ENCODE results near the gene AQP3. TPM values are rescaled to one million over a fixed set of nuclear protein-coding genes. Genes with fewer than 3 reads are reported as not detected.

Gene AQP3
- polyA plus RNA-seq, 2 of the 4 experiments (the other 2 are of a cell fraction), result 6.2 to 18.8 TPM

- Histone ChIP-seq H3K4me3 (peak overlapping the region; percentile 88), H3K4me1 (peaks cover 14% of the 10 kb centered on the region), H3K9me3 (no peaks in the 10 kb centered on the region), H3K27ac (peak overlapping the region; percentile 75 to 88; a peak in 5 of 6 replicates), H3K4me2 (peak overlapping the region; percentile 89)
- DNase-seq (ENCODE audit: low read depth in 1 of 2, low spot score in 1 of 2) (no peak), ATAC-seq (no peak), FAIRE-seq (no peak)
- ChIA-PET POLR2A (interaction anchor here (0.6 to 1.7 kb wide), 2 partner anchors 69 to 344 kb away, joined by 3 to 5 read pairs; no protein-coding TSS in a partner anchor), CTCF (interaction anchor here (0.6 to 40.3 kb wide), 11 partner anchors 8 to 238 kb away, joined by 3 to 834 read pairs (median 12); partner anchors contain the start of genes ANKRD18B, AQP3 and AQP7)
- 82% methylated on average over 16 of the region's 16 CpGs for WGBS (ENCODE audit: missing lambda C conversion rate)
- no peak for TF ChIP-seq CBX2 (IDR thresholded peaks at IDR 0.05; ENCODE audit: borderline replicate concordance, low read depth)
- TF ChIP-seq EHMT2 (IDR thresholded peaks at IDR 0.05; ENCODE audit: low read depth), result no peak
- TF ChIP-seq HES2 (IDR thresholded peaks at IDR 0.05), result no peak
- no peak for TF ChIP-seq FOSL2 (IDR thresholded peaks at IDR 0.05)
- no peak for TF ChIP-seq FOSL2 (CRISPR knock-in tag; IDR thresholded peaks at IDR 0.05)
- TF ChIP-seq SMC3 (IDR thresholded peaks at IDR 0.05), result no peak
- TF ChIP-seq BCL3 (IDR thresholded peaks at IDR 0.05), result no peak
- TF ChIP-seq NFE2L2 (conservative IDR thresholded peaks at IDR 0.05; ENCODE audit: low read length), result no peak
- no peak for TF ChIP-seq TFCP2L1 (CRISPR knock-in tag; IDR thresholded peaks at IDR 0.05)
- no peak for TF ChIP-seq SREBF2 (IDR thresholded peaks at IDR 0.05)
- no peak for TF ChIP-seq MYC (IDR thresholded peaks at IDR 0.05; ENCODE audit: borderline replicate concordance, low read length)
- TF ChIP-seq NR3C1 (IDR thresholded peaks at IDR 0.05), result no peak
- TF ChIP-seq CBX8 (IDR thresholded peaks at IDR 0.05), result no peak
- no peak for TF ChIP-seq HOXA7 (CRISPR knock-in tag; IDR thresholded peaks at IDR 0.05)
- no peak for TF ChIP-seq JUN (IDR thresholded peaks at IDR 0.05)
- no peak for TF ChIP-seq MAZ (IDR thresholded peaks at IDR 0.05; ENCODE audit: borderline replicate concordance, low read depth, low read length)
- no peak for TF ChIP-seq TP53 (CRISPR knock-in tag; IDR thresholded peaks at IDR 0.05)
- TF ChIP-seq RNF2 (IDR thresholded peaks at IDR 0.05; ENCODE audit: borderline replicate concordance, low read depth), result no peak
Measured at GRCh38 chr9:33472171-33472880, 24.9 kb upstream of the AQP3 start.

- WGBS (ENCODE audit: missing lambda C conversion rate), result 80% methylated on average over 2 of the region's 2 CpGs
- DNase-seq (ENCODE audit: low read depth in 1 of 2, low spot score in 1 of 2) (no peak), ATAC-seq (no peak), FAIRE-seq (no peak)
- H3K4me1 ChIP-seq, result peaks cover 14% of the 10 kb centered on the region
- no peaks in the 10 kb centered on the region for H3K9me3 ChIP-seq
- CTCF ChIA-PET, result interaction anchor here (0.9 to 40.3 kb wide), 4 partner anchors 22 to 184 kb away, joined by 3 to 834 read pairs (median 223); partner anchors contain the start of genes AQP3 and AQP7
- peak overlapping the region; percentile 89; the same call in 1 of the 3 replicates for H3K4me2 ChIP-seq
- TF ChIP-seq TFCP2L1 (CRISPR knock-in tag; IDR thresholded peaks at IDR 0.05), result no peak
- TF ChIP-seq CHD2 (IDR thresholded peaks at IDR 0.05; ENCODE audit: low read length, partially characterized antibody), result no peak
- no peak for TF ChIP-seq ZC3H11A (IDR thresholded peaks at IDR 0.05)
- TF ChIP-seq NFE2L2 (conservative IDR thresholded peaks at IDR 0.05; ENCODE audit: low read length), result no peak
- TF ChIP-seq ATOH8 (CRISPR knock-in tag; IDR thresholded peaks at IDR 0.05; ENCODE audit: low read depth), result no peak
- TF ChIP-seq PBX3 (IDR thresholded peaks at IDR 0.05), result no peak
- no peak for TF ChIP-seq FOSB (CRISPR knock-in tag; IDR thresholded peaks at IDR 0.05)
- TF ChIP-seq FOSL2 (IDR thresholded peaks at IDR 0.05), result no peak
- no peak for TF ChIP-seq FOSL2 (CRISPR knock-in tag; IDR thresholded peaks at IDR 0.05)
- no peak for TF ChIP-seq BCL3 (IDR thresholded peaks at IDR 0.05)
- no peak for TF ChIP-seq RCOR1 (IDR thresholded peaks at IDR 0.05; ENCODE audit: low read depth, low read length)
- no peak for TF ChIP-seq KDM1A (IDR thresholded peaks at IDR 0.05; ENCODE audit: low read depth)
- TF ChIP-seq ESRRA (IDR thresholded peaks at IDR 0.05; ENCODE audit: borderline replicate concordance, low read length), result no peak
- no peak for TF ChIP-seq CBX2 (IDR thresholded peaks at IDR 0.05; ENCODE audit: borderline replicate concordance, low read depth)
- TF ChIP-seq RAD21 (conservative IDR thresholded peaks at IDR 0.05 in 1 of 2, IDR thresholded peaks at IDR 0.05 in 1 of 2), result no peak
- TF ChIP-seq HDAC2 (IDR thresholded peaks at IDR 0.05), result no peak
- no peak for TF ChIP-seq NPAS2 (CRISPR knock-in tag; IDR thresholded peaks at IDR 0.05; ENCODE audit: borderline replicate concordance)
- no peak overlapping the region for H3K27ac ChIP-seq
- no peak overlapping the region for H3K4me3 ChIP-seq
- POLR2A ChIA-PET, result no interaction called here
Measured at GRCh38 chr9:33471361-33471760, 24.0 kb upstream of the AQP3 start.

Measured in A549 (cell line).